Transverse colon (tissue), 3 donors: ENCODE results near the gene AMACR.

Experiments
- POLR2A ChIP-seq: fragments of 450-650 bp; IDR thresholded peaks from one replicate; pipeline ENCODE4 v1.6.1; 2016; ENCODE audit warnings: antibody characterized with exemption, mild to moderate bottlenecking, moderate library complexity
- POLR2AphosphoS5 ChIP-seq, 3 donors: sonication (generic); formaldehyde crosslinking; IDR thresholded peaks; one replicate each; pipeline ENCODE4 v1.6.1; 2016; ENCODE audit warnings: antibody characterized with exemption in 3 of 3

DNA sequence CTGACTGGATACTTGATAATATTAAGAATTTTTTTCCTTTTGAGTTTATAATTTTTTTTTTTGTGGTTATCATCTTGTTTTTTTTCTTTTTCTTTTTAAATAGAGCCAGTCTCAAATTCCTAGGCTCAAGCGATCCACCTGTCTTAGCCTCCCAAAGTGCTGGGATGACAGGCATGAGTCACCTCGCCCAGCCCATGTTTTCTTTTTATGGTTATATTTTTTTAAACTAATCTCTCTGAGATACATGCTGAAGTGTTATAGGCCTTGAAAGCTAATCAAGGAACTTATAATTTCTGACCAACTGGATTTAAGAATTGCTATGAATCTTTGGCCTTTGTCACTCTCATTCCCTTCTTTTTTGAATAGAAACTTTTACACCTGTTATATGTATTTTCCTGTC lies 6.8 kb upstream of the AMACR start:
- TF ChIP-seq POLR2AphosphoS5 (IDR thresholded peaks at IDR 0.05), result no peak
- no peak for TF ChIP-seq POLR2A
